Measurements from ENCODE around the gene RNU6-9. TPM values are rescaled to one million over a fixed set of nuclear protein-coding genes. Genes with fewer than 3 reads are reported as not detected.

Gene RNU6-9
- total RNA-seq, 1 experiment from 2014 or later: not detected

- POLR2A ChIA-PET: no interaction called here
- Mint-ChIP-seq H3K4me3 (no peak overlapping the region), H3K4me1 (no peaks in the 10 kb centered on the region), H3K27ac (no peak overlapping the region), H3K9me3 (no peaks in the 10 kb centered on the region), H3K27me3 (ENCODE audit: low read depth) (peaks cover 26% of the 10 kb centered on the region), H3K36me3 (no peaks in the 10 kb centered on the region)
- no peak for DNase-seq (ENCODE audit: low spot score)
- CTCF ChIA-PET: interaction anchor here (1.0 to 3.0 kb wide), 3 partner anchors 18 to 129 kb away, joined by 3 to 13 read pairs (median 5); partner anchors contain the start of gene WDR18
- no peak for TF ChIP-seq ZNF263 (CRISPR knock-in tag; IDR thresholded peaks at IDR 0.05; ENCODE audit: low read depth)
- no peak for TF ChIP-seq PRRX2 (CRISPR knock-in tag; IDR thresholded peaks at IDR 0.05)
- no peak for TF ChIP-seq ZMAT4 (CRISPR knock-in tag; IDR thresholded peaks at IDR 0.05)
- no peak for TF ChIP-seq NR2C2 (CRISPR knock-in tag; IDR thresholded peaks at IDR 0.05)
- no peak for TF ChIP-seq NR3C1 (CRISPR knock-in tag; conservative IDR thresholded peaks at IDR 0.05; ENCODE audit: low read depth)
- no peak for TF ChIP-seq ZNF232 (CRISPR knock-in tag; IDR thresholded peaks at IDR 0.05)
- no peak for TF ChIP-seq SMAD3 (CRISPR knock-in tag; IDR thresholded peaks at IDR 0.05; ENCODE audit: borderline replicate concordance)
- no peak for TF ChIP-seq ZNF317 (CRISPR knock-in tag; IDR thresholded peaks at IDR 0.05; ENCODE audit: borderline replicate concordance, low read depth)
- TF ChIP-seq RELA (CRISPR knock-in tag; IDR thresholded peaks at IDR 0.05; ENCODE audit: borderline replicate concordance): no peak
- TF ChIP-seq ZNF138 (CRISPR knock-in tag; conservative IDR thresholded peaks at IDR 0.05): no peak
- no peak for TF ChIP-seq JUN (CRISPR knock-in tag; IDR thresholded peaks at IDR 0.05)
- no peak for TF ChIP-seq ZNF423 (CRISPR knock-in tag; IDR thresholded peaks at IDR 0.05)
- TF ChIP-seq HMGXB4 (CRISPR knock-in tag; IDR thresholded peaks at IDR 0.05): no peak
- no peak for TF ChIP-seq AR (CRISPR knock-in tag; IDR thresholded peaks at IDR 0.05)
- no peak for ATAC-seq
These were observed 38.1 kb upstream of the RNU6-9 start for GRCh38 chr19:855142-855541.

GRCh38 chr19:855566-856120 is 37.6 kb upstream of the RNU6-9 start:
- Mint-ChIP-seq H3K9me3 (no peaks in the 10 kb centered on the region), H3K4me1 (no peaks in the 10 kb centered on the region), H3K27me3 (ENCODE audit: low read depth) (peaks cover 27% of the 10 kb centered on the region), H3K27ac (no peak overlapping the region), H3K4me3 (no peak overlapping the region), H3K36me3 (no peaks in the 10 kb centered on the region)
- DNase-seq (ENCODE audit: low spot score): peak; percentile 16
- ATAC-seq: no peak
- POLR2A ChIA-PET: no interaction called here
- CTCF ChIA-PET: interaction anchor here (0.6 to 3.0 kb wide), 9 partner anchors 17 to 152 kb away, joined by 3 to 13 read pairs (median 4); partner anchors contain the start of gene WDR18
- TF ChIP-seq IRF2 (CRISPR knock-in tag; IDR thresholded peaks at IDR 0.05; ENCODE audit: borderline replicate concordance, low read depth): no peak
- no peak for TF ChIP-seq USF2 (CRISPR knock-in tag; IDR thresholded peaks at IDR 0.05)
- no peak for TF ChIP-seq TEAD1 (CRISPR knock-in tag; IDR thresholded peaks at IDR 0.05)
- no peak for TF ChIP-seq CREB1 (CRISPR knock-in tag; IDR thresholded peaks at IDR 0.05)
- TF ChIP-seq TCF7 (CRISPR knock-in tag; IDR thresholded peaks at IDR 0.05; ENCODE audit: low read depth): no peak
- no peak for TF ChIP-seq ZNF671 (CRISPR knock-in tag; IDR thresholded peaks at IDR 0.05)
- TF ChIP-seq ZNF416 (CRISPR knock-in tag; IDR thresholded peaks at IDR 0.05): no peak
- no peak for TF ChIP-seq ZBTB43 (CRISPR knock-in tag; IDR thresholded peaks at IDR 0.05)
- TF ChIP-seq ZBTB21 (CRISPR knock-in tag; IDR thresholded peaks at IDR 0.05; ENCODE audit: borderline replicate concordance): no peak
- no peak for TF ChIP-seq SP1 (CRISPR knock-in tag; conservative IDR thresholded peaks at IDR 0.05)
- TF ChIP-seq KAT7 (CRISPR knock-in tag; IDR thresholded peaks at IDR 0.05; ENCODE audit: borderline replicate concordance): no peak
- no peak for TF ChIP-seq NFATC4 (CRISPR knock-in tag; IDR thresholded peaks at IDR 0.05)
- TF ChIP-seq ZNF121 (CRISPR knock-in tag; IDR thresholded peaks at IDR 0.05): no peak
- TF ChIP-seq ATF1 (CRISPR knock-in tag; IDR thresholded peaks at IDR 0.05): no peak

Measured in WTC11 (cell line).